Measurements from ENCODE around the gene AVEN. TPM values are rescaled to one million over a fixed set of nuclear protein-coding genes. Genes with fewer than 3 reads are reported as not detected.

AVEN gene
- total and polyA plus RNA-seq, 11 donors = 16.3 to 37.1 (median 21.0) TPM

DNA sequence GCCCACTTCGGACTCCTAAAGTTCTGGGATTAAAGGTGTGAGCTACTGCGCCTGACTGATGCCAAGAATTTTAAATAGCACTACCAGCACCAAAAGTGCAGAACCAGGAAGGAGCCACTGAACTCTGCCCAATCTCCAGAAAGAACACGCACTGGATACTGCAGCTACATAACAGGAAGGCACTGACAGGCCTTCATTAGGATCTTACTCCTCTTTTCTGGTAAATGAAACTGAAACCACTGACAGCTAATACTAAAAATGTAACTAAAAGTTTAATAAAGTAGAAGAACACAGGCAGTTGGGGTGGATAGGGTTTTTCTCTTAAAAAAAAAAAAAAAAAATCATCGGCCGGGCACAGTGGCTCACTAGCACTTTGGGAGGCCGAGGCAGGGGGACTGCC is 144.8 kb downstream of the AVEN start:
- TF ChIP-seq, protein P1, sequence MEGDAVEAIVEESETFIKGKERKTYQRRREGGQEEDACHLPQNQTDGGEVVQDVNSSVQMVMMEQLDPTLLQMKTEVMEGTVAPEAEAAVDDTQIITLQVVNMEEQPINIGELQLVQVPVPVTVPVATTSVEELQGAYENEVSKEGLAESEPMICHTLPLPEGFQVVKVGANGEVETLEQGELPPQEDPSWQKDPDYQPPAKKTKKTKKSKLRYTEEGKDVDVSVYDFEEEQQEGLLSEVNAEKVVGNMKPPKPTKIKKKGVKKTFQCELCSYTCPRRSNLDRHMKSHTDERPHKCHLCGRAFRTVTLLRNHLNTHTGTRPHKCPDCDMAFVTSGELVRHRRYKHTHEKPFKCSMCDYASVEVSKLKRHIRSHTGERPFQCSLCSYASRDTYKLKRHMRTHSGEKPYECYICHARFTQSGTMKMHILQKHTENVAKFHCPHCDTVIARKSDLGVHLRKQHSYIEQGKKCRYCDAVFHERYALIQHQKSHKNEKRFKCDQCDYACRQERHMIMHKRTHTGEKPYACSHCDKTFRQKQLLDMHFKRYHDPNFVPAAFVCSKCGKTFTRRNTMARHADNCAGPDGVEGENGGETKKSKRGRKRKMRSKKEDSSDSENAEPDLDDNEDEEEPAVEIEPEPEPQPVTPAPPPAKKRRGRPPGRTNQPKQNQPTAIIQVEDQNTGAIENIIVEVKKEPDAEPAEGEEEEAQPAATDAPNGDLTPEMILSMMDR (IDR thresholded peaks at IDR 0.05) = no peak
- TF ChIP-seq POLR2A (IDR thresholded peaks at IDR 0.05) = no peak
- Histone ChIP-seq H3K9me3 (no peaks in the 10 kb centered on the region), H3K4me3 (no peak overlapping the region), H3K27ac (no peak overlapping the region), H3K36me3 (no peaks in the 10 kb centered on the region), H3K4me1 (peaks cover 0 to 7% (median 0%) of the 10 kb centered on the region in 12 donors), H3K27me3 (no peaks in the 10 kb centered on the region)
- intact Hi-C loops (cut with DNase I) = no loop called here
- DNase-seq = no peak
- WGBS, 4 donors = 79 to 92% (median 89%) methylated on average over 6 of the region's 6 CpGs
- ATAC-seq = no peak

DNA sequence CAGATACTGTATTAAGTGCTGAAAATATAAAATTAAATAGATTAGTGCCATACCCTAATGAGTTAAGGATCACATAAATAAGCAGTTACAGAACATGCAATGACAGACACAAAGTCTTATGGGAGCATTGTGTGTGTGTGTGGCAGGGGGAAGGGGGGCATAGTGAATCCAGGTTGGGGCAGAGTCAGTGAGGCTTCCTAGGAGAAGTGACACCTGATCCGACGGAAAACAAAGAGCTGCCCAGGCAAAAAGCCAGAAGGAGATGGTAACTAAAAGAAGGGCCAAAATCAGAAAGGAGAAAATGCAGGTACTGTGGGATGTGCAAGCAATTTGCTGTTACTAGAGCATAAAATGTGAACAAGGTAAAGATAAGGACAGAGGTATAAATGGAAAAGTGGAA is 150.8 kb downstream of the AVEN start:
- Histone ChIP-seq H3K27ac (no peak overlapping the region), H3K4me3 (no peak overlapping the region), H3K4me1 (peaks cover 0 to 4% (median 0%) of the 10 kb centered on the region in 12 donors), H3K9me3 (no peaks in the 10 kb centered on the region), H3K36me3 (no peaks in the 10 kb centered on the region), H3K27me3 (no peaks in the 10 kb centered on the region)
- TF ChIP-seq, protein P1 (IDR thresholded peaks at IDR 0.05) = no peak
- no peak for TF ChIP-seq POLR2A (IDR thresholded peaks at IDR 0.05)
- intact Hi-C loops (cut with DNase I) = no loop called here
- 43 to 73% (median 66%) methylated on average over 2 of the region's 2 CpGs for WGBS, 4 donors
- ATAC-seq (no peak), DNase-seq (no peak)

DNA sequence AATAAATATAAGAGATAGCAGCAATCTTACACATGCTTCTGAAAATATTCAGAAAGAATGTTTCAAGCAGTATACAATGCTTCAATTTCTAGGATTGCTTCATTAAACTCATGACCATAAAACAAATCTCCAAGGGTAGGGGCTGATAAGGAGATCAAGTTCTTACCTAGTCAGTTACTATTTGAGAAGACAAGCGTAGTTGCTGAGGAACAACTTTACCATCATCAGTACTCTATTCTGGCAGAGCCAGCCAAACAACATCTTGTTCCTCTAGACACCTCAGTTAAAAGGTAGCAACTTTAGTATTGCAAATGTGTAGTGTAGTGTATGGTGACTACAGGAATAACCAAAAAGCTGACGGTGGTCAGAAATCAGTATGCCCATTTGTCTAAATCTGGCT is 156.1 kb downstream of the AVEN start:
- no peak overlapping the region for H3K27ac ChIP-seq
- H3K4me3 ChIP-seq = no peak overlapping the region
- TF ChIP-seq POLR2A (IDR thresholded peaks at IDR 0.05) = no peak
- TF ChIP-seq, protein P1 (IDR thresholded peaks at IDR 0.05) = no peak
- DNase-seq (no peak), ATAC-seq (no peak)
- no peaks in the 10 kb centered on the region for H3K36me3 ChIP-seq
- H3K4me1 ChIP-seq = peaks cover 0 to 4% (median 0%) of the 10 kb centered on the region in 12 donors
- intact Hi-C loops (cut with DNase I) = no loop called here
- H3K9me3 ChIP-seq = no peaks in the 10 kb centered on the region
- WGBS, 4 donors = 90 to 99% (median 95%) methylated on average over 2 of the region's 2 CpGs
- no peaks in the 10 kb centered on the region for H3K27me3 ChIP-seq

DNA sequence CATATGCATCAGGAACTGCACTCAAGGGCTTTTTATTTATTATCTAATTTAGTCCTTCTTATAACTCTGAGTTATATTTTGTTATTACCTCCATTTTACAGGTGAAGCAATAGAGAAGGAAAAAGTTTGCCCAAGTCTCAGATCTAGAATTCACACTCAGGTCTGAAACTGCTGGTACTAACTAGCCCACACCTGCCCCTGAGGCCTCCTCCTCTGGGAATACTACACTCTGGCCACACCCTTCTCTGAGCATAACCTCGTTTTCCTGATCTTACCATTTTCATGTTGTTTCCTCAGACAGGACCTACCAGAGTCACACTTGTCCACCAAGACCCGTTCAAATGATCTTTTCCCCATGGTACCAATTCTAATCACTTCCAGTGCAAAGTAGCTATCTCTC is 164.8 kb downstream of the AVEN start:
- Histone ChIP-seq H3K4me3 (no peak overlapping the region), H3K27me3 (no peaks in the 10 kb centered on the region), H3K36me3 (peaks cover 0 to 3% (median 0%) of the 10 kb centered on the region in 9 donors), H3K27ac (no peak overlapping the region), H3K9me3 (no peaks in the 10 kb centered on the region), H3K4me1 (no peaks in the 10 kb centered on the region)
- ATAC-seq = no peak
- no peak for DNase-seq
- TF ChIP-seq, protein P1 (IDR thresholded peaks at IDR 0.05) = no peak
- TF ChIP-seq POLR2A (IDR thresholded peaks at IDR 0.05) = no peak
- intact Hi-C loops (cut with DNase I) = no loop called here
- 81 to 91% (median 84%) methylated on average over 2 of the region's 2 CpGs for WGBS, 4 donors

Data from heart left ventricle (tissue), 16 donors.